HG03066 (cell line): Measurements from ENCODE around the gene RNLS.
A peak's percentile ranks its signal among the peaks of the same experiment; 100 is the strongest.

Experiments used
- ATAC-seq: cut with Tn5 transposase; IDR thresholded peaks from one replicate; pipeline ENCODE4 v1.9.1; 2021; ENCODE audit warnings: low read depth; ENCODE audit not compliant: unreplicated experiment

Gene RNLS

GRCh38 chr10:88582806-88583583 lies at the start of gene RNLS:
TSS of gene RNLS (minus strand) at chr10:88583318.
- peak; percentile 72 for ATAC-seq

- ATAC-seq: no peak
Measured at GRCh38 chr10:88624840-88625239, 41.7 kb upstream of the RNLS start.

- ATAC-seq: no peak
Measured at GRCh38 chr10:88623835-88624234, 40.7 kb upstream of the RNLS start.

GRCh38 chr10:88620441-88620840 lies 37.3 kb upstream of the RNLS start:
- ATAC-seq: no peak

DNA sequence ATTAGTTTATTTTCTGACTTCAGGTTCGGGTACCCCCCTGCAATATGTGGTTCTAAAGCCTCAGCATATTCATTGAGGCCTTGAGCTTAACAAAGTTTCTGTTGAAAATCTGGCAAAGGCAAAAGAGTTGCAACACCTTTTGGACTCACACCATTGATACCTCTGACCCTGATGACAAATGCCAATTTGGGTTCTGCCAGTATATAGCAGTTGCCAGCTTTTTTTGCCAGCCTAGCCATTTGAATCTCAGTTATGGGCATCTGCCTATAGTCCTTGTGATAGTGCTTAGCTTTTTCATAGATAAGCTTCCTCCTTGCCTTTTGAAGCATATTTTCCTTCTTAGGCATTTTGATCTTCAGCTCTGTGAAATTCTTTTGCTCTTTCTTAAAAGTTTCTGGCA lies 35.4 kb upstream of the RNLS start:
- no peak for ATAC-seq

- ATAC-seq: no peak
Measured at GRCh38 chr10:88617772-88618300, 34.7 kb upstream of the RNLS start.

DNA sequence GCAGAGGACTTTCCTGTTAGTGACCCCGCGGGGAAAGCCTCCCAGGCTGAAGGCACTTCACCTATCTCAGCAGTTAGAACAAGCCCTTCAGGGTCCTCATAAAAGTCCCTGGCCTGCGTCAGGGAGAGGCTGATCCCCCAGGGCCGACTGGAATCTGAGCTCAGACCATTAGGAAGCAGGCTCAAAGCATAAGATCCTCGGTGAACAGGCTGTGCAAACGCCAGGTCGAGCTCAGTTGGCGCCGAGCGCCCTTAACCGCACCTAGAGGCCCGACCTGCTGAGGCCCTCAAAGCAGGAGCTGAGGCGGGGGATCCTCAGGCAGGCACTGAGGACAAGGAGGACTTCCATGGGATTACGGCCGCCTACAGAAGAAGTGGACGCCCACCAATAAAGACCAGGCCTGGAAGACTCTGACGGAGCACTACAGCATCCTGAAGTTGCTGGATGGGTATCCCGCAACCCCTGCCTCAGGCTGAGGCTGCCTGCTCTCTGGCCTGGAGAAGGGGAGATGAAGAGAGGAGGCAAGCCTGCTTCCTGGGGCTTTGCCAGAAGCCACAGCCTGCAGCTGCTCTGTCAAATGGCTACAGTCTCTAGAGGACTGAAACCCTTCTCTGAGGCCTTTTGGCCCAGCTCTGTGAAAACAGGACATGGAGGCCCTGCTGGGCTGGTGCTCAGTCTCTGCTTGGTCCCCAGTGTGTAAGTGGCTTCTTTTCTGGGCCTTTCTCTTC lies 33.3 kb upstream of the RNLS start:
- ATAC-seq: no peak

DNA sequence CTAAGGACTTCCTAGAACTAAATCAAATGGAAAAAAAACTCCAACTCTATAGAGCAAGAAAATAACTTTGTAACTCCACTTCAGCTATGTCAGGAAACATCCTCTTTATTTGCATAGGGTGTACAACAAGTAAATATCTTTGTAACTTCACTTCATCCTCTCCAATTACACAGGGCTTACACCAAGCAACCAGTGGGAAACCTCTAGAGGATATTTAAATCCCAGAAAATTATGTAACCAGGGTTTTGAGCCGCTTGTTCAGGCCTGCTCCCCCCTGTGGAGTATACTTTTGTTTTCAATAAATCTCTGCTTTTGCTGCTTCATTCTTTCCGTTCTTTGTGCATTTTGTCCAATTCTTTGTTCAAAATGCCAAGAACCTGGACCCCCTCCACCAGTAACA lies 25.7 kb upstream of the RNLS start:
- ATAC-seq: no peak

GRCh38 chr10:88608052-88608732 lies 25.1 kb upstream of the RNLS start:
- no peak for ATAC-seq

DNA sequence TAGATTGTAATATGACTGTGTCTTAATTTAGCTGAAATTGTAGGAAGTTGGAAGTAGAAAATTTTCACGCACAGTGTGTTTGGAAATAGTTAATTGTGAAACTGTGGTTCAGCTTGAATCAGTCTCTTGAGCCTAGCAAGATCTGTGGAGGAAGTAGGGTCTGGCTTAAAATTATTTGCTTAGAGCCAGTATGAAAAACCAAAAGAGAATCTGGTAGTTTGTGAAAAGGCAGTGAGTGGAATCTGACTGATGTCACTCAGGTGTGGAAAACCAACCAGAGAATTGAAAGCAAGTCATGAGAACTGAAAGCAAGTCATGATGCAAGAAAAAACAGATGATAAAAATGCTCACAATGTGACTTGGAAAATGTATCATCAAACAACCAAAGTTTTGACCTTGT lies 14.9 kb upstream of the RNLS start:
- peak; percentile 76 for ATAC-seq

DNA sequence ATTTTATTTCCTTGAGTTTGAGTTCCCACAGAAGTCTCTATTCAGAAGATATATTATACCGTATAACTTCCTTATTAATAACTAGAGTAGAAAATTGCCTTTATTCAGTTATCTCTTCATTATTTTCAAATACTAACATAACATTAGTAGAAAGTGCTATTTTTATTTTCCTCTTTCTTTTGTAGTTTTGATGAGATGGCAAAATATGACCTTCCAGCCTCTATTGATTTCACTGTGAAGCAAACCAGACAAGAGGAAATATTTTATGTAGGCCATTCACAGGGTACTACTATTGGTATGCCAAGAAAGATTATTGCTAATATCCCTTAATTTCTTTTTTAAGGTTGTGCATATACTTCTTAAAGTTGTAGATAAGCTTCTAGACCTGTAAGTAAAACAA lies 11.4 kb upstream of the RNLS start:
- no peak for ATAC-seq

GRCh38 chr10:88592906-88593305 lies 9.8 kb upstream of the RNLS start:
- ATAC-seq: no peak

GRCh38 chr10:88592381-88592780 lies 9.3 kb upstream of the RNLS start:
- ATAC-seq: no peak

DNA sequence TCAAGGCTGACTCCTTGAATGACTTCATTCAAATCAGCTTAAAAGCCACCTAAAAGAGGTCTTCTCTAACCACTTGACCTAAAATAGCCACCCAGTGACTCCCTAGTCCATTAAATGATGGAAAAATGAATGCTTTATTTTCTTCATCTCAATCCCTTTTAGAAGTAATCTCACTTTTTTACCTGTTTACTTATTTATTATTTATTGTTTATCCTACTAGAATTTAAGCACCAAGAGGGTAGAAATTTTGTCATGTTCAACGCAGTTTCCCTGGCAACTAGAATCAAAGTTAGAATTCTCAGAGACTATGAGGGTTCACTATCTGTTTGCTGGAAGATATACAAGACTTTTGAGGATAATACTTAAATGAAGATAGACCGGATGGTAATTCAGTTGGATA lies 3.3 kb upstream of the RNLS start, which contains the start of gene LIPJ:
TSS of gene LIPJ (plus strand) at position 301 of the 400 bp plus-strand sequence. CDS start 3,926 bp downstream, outside the sequence.
- no peak for ATAC-seq

- ATAC-seq: no peak
Measured at GRCh38 chr10:88583584-88583957, 453 bp upstream of the RNLS start.

- no peak for ATAC-seq
Measured at GRCh38 chr10:88582411-88582805, 710 bp downstream of the RNLS start.

GRCh38 chr10:88565072-88565471 lies 18.0 kb downstream of the RNLS start:
- no peak for ATAC-seq

DNA sequence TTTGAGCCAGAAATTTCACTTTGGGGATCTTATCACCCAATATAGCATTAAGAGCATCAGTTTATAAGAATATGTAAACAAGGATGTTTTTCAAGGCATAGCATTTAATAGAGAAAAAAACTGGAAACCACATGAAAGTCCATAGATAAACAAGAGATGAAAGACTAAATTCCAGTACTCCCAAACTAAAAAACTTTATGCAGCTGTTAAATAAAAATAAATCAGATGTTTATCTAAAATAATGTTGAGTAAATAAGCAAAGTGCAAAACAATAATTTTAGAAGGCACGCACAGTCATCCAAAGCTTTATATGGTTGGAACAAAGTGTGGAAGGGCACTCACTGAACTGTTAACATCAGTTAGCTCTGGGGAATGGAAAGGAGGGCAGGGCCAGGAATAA lies 21.0 kb downstream of the RNLS start:
- ATAC-seq: no peak

DNA sequence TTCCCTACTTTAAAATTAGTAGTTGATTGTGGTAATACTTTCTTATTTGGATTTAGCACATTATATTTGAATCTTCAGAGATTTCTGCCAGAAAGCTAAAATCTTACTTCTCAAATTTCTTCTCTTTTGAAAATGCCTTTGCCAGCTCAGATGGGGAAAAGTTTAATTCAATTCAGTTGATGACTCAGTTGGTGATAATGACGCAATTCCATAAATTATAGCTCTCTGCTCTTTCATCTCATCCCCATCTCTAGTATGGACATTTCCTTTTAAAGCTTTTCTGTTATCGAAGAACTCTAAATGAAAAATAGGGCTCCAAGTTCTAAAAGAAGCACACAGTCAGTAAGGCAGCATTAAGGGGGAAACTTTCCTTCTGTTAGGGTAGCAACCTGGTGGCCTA lies 25.5 kb downstream of the RNLS start:
- no peak for ATAC-seq

DNA sequence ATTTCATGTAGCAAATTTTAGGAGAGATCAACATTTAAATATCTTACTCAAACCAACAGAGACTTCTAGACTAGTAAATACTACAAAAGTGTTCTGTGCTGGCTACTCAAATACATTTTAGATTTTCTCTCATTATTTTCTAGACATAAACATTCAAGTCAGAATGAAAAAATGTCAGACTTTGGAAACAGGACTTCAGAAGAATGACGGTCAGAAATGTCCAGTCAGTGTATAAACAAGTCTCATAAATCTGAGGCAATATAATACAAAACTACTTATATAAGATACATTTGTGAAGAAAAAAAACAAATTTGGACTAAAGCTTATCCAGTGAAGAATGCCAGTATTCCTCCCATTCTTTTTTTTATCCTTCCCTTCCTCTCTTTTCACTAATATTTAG lies 25.9 kb downstream of the RNLS start:
- ATAC-seq: no peak

- no peak for ATAC-seq
Measured at GRCh38 chr10:88555190-88555908, 27.8 kb downstream of the RNLS start.
